ENCODE data around the gene ZNF408.
A peak's percentile ranks its signal among the peaks of the same experiment; 100 is the strongest.
"Not testable (repeated sequence)": the region's sequence is repeated elsewhere in the genome, so short reads cannot be mapped to it uniquely, and the experiment has no call there.

The ZNF408 gene

GRCh38 chr11:46697723-46698122 lies 3.1 kb upstream of the ZNF408 start:
- no peak for DNase-seq (ENCODE audit: low spot score)

- DNase-seq (ENCODE audit: low spot score): no peak
These were observed 2.2 kb upstream of the ZNF408 start for GRCh38 chr11:46698597-46698996.

- DNase-seq (ENCODE audit: low spot score): no peak
These were observed 335 bp downstream of the ZNF408 start for GRCh38 chr11:46701078-46701654.

- no peak for DNase-seq (ENCODE audit: low spot score)
These were observed 4.3 kb downstream of the ZNF408 start for GRCh38 chr11:46705070-46705688.

GRCh38 chr11:46706886-46707285 lies 6.1 kb downstream of the ZNF408 start:
- DNase-seq (ENCODE audit: low spot score): no peak

GRCh38 chr11:46709351-46709750 lies 8.5 kb downstream of the ZNF408 start:
- not testable (repeated sequence) for DNase-seq (ENCODE audit: low spot score)

- DNase-seq (ENCODE audit: low spot score): peak; percentile 90
These were observed 10.0 kb downstream of the ZNF408 start for GRCh38 chr11:46710821-46711269.

- peak; percentile 32 for DNase-seq (ENCODE audit: low spot score)
These were observed 10.5 kb downstream of the ZNF408 start for GRCh38 chr11:46711303-46711702.

GRCh38 chr11:46712874-46713576 lies 12.2 kb downstream of the ZNF408 start:
- no peak for DNase-seq (ENCODE audit: low spot score)

- DNase-seq (ENCODE audit: low spot score): not testable (repeated sequence)
These were observed 17.0 kb downstream of the ZNF408 start for GRCh38 chr11:46717825-46718154.

GRCh38 chr11:46718155-46719019 lies 17.6 kb downstream of the ZNF408 start:
- no peak for DNase-seq (ENCODE audit: low spot score)

GRCh38 chr11:46719048-46719542 lies 18.3 kb downstream of the ZNF408 start, which contains the start of gene F2:
TSS of gene F2 (plus strand) at chr11:46719213. CDS start at chr11:46719236, 23 bp downstream.
- no peak for DNase-seq (ENCODE audit: low spot score)

GRCh38 chr11:46719543-46720218 lies 18.9 kb downstream of the ZNF408 start:
- no peak for DNase-seq (ENCODE audit: low spot score)

- DNase-seq (ENCODE audit: low spot score): no peak
These were observed 20.5 kb downstream of the ZNF408 start for GRCh38 chr11:46721286-46721685.

- no peak for DNase-seq (ENCODE audit: low spot score)
These were observed 21.9 kb downstream of the ZNF408 start for GRCh38 chr11:46722566-46723358.

GRCh38 chr11:46723359-46723680 lies 22.5 kb downstream of the ZNF408 start:
- DNase-seq (ENCODE audit: low spot score): no peak

GRCh38 chr11:46724088-46724487 lies 23.3 kb downstream of the ZNF408 start:
- no peak for DNase-seq (ENCODE audit: low spot score)

GRCh38 chr11:46725338-46726205 lies 24.7 kb downstream of the ZNF408 start:
- DNase-seq (ENCODE audit: low spot score): no peak

- no peak for DNase-seq (ENCODE audit: low spot score)
These were observed 25.5 kb downstream of the ZNF408 start for GRCh38 chr11:46726206-46726862.
